GM10847 (cell line): ENCODE measurements around the gene ZFP2.
A peak's percentile ranks its signal among the peaks of the same experiment; 100 is the strongest.

Source experiments
- POLR2A ChIP-seq: IDR thresholded peaks from 2 replicates; pipeline ENCODE4 v1.6.1; 2011; ENCODE audit not compliant: insufficient read length; ENCODE audit errors: extremely low read depth

Gene ZFP2

GRCh38 chr5:178895615-178896571 is at the start of gene ZFP2:
Gene ZFP2, plus strand, starts transcription at chr5:178895913. Its CDS starts 35,401 bp downstream, at chr5:178931314.
- TF ChIP-seq POLR2A, result no peak

- TF ChIP-seq POLR2A, result no peak
Observed at GRCh38 chr5:178849316-178849715, 46.4 kb upstream of the ZFP2 start.

GRCh38 chr5:178851951-178852350 is 43.8 kb upstream of the ZFP2 start:
- TF ChIP-seq POLR2A, result no peak

GRCh38 chr5:178854284-178854683 is 41.4 kb upstream of the ZFP2 start:
- TF ChIP-seq POLR2A, result no peak

GRCh38 chr5:178859625-178860521 is 35.8 kb upstream of the ZFP2 start, which contains the start of gene ZNF354B:
Gene ZNF354B, plus strand, starts transcription at chr5:178859953. Its CDS starts 1,095 bp downstream, at chr5:178861048.
- peak; percentile 51 for TF ChIP-seq POLR2A

GRCh38 chr5:178861627-178862026 is 34.1 kb upstream of the ZFP2 start:
- TF ChIP-seq POLR2A, result no peak

GRCh38 chr5:178866946-178867345 is 28.8 kb upstream of the ZFP2 start:
- TF ChIP-seq POLR2A, result no peak

- no peak for TF ChIP-seq POLR2A
Observed at GRCh38 chr5:178869577-178869976, 26.1 kb upstream of the ZFP2 start.

GRCh38 chr5:178870411-178870810 is 25.3 kb upstream of the ZFP2 start:
- no peak for TF ChIP-seq POLR2A

- TF ChIP-seq POLR2A, result no peak
Observed at GRCh38 chr5:178872302-178872701, 23.4 kb upstream of the ZFP2 start.

- no peak for TF ChIP-seq POLR2A
Observed at GRCh38 chr5:178883815-178884430, 11.8 kb upstream of the ZFP2 start.

GRCh38 chr5:178899289-178899688 is 3.6 kb downstream of the ZFP2 start:
- no peak for TF ChIP-seq POLR2A

GRCh38 chr5:178902849-178903248 is 7.1 kb downstream of the ZFP2 start:
- TF ChIP-seq POLR2A, result no peak

GRCh38 chr5:178931846-178932760 is 36.4 kb downstream of the ZFP2 start:
- TF ChIP-seq POLR2A, result no peak
